ENCODE data around the gene MRPS7.

The MRPS7 gene

GRCh38 chr17:75313941-75314551 is 52.4 kb downstream of the MRPS7 start:
- no peak for DNase-seq

GRCh38 chr17:75315541-75316243 is 54.0 kb downstream of the MRPS7 start:
- no peak for DNase-seq

Measured in hematopoietic multipotent progenitor cell treated with erythropoietin and hydrocortisone succinate and interleukin-3 and kit ligand, for 8 days (in vitro differentiated cells).